ENCODE data around the gene PRX.
"Not testable (repeated sequence)": the region's sequence is repeated elsewhere in the genome, so short reads cannot be mapped to it uniquely, and the experiment has no call there.

PRX gene

GRCh38 chr19:40389404-40390083 is 23.6 kb downstream of the PRX start:
- DNase-seq: no peak

- no peak for DNase-seq
Measured at GRCh38 chr19:40388481-40388880, 24.7 kb downstream of the PRX start.

- no peak for DNase-seq
Measured at GRCh38 chr19:40387155-40387554, 26.0 kb downstream of the PRX start.

- DNase-seq: no peak
Measured at GRCh38 chr19:40383668-40384248, 29.4 kb downstream of the PRX start.

- no peak for DNase-seq
Measured at GRCh38 chr19:40381321-40381720, 31.9 kb downstream of the PRX start.

- DNase-seq: no peak
Measured at GRCh38 chr19:40380199-40381037, 32.8 kb downstream of the PRX start.

- DNase-seq: no peak
Measured at GRCh38 chr19:40379446-40380198, 33.6 kb downstream of the PRX start.

- no peak for DNase-seq
Measured at GRCh38 chr19:40378509-40378908, 34.7 kb downstream of the PRX start.

GRCh38 chr19:40377876-40378385 is 35.2 kb downstream of the PRX start:
- DNase-seq: no peak

- no peak for DNase-seq
Measured at GRCh38 chr19:40376286-40376862, 36.8 kb downstream of the PRX start.

GRCh38 chr19:40374084-40374483 is 39.1 kb downstream of the PRX start:
- DNase-seq: no peak

- DNase-seq: no peak
Measured at GRCh38 chr19:40371802-40372122, 41.4 kb downstream of the PRX start.

- peak in 1 of 2 donors; percentile 27 for DNase-seq
Measured at GRCh38 chr19:40370997-40371801, 42.0 kb downstream of the PRX start.

GRCh38 chr19:40370253-40370652 is 42.9 kb downstream of the PRX start:
- DNase-seq: not testable (repeated sequence)

- no peak for DNase-seq
Measured at GRCh38 chr19:40369797-40370196, 43.4 kb downstream of the PRX start.

- no peak for DNase-seq
Measured at GRCh38 chr19:40367577-40368434, 45.4 kb downstream of the PRX start.

GRCh38 chr19:40366697-40367561 is 46.2 kb downstream of the PRX start:
- no peak for DNase-seq

GRCh38 chr19:40365613-40366401 is 47.4 kb downstream of the PRX start:
- no peak for DNase-seq

GRCh38 chr19:40365010-40365409 is 48.2 kb downstream of the PRX start:
- DNase-seq: no peak

Data from bone marrow (tissue), 2 donors.